HG02870 (cell line): Measurements from ENCODE around the gene AMELX.

ENCODE experiments used
- ATAC-seq: cut with Tn5 transposase; IDR thresholded peaks from one replicate; pipeline ENCODE4 v1.9.1; 2021; ENCODE audit warnings: mild to moderate bottlenecking, moderate library complexity; ENCODE audit not compliant: unreplicated experiment

Gene AMELX

DNA sequence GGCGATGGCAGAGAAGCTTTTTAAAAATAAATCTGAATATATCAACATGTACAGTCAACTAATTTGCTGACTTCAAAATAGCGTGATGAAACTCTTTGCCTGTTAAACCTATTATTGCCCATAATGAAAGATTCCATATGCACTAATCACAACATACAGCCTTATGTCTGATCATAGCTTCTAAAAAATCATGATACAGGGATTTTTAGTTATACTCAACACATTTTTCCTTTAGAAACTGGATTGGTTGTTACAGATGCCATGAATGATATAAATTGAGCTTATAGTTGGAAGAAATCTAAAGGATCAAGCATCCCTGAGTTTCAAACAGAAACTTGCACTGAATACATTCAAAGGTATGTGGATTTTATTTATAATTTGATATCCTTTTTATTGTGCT, at the start of gene AMELX:
Gene AMELX, plus strand, starts transcription at position 301 of the 400 bp plus-strand sequence. CDS start 1,376 bp downstream, outside the sequence.
- no peak for ATAC-seq

- ATAC-seq = no peak
Observed at GRCh38 chrX:11244636-11245035, 48.6 kb upstream of the AMELX start.

DNA sequence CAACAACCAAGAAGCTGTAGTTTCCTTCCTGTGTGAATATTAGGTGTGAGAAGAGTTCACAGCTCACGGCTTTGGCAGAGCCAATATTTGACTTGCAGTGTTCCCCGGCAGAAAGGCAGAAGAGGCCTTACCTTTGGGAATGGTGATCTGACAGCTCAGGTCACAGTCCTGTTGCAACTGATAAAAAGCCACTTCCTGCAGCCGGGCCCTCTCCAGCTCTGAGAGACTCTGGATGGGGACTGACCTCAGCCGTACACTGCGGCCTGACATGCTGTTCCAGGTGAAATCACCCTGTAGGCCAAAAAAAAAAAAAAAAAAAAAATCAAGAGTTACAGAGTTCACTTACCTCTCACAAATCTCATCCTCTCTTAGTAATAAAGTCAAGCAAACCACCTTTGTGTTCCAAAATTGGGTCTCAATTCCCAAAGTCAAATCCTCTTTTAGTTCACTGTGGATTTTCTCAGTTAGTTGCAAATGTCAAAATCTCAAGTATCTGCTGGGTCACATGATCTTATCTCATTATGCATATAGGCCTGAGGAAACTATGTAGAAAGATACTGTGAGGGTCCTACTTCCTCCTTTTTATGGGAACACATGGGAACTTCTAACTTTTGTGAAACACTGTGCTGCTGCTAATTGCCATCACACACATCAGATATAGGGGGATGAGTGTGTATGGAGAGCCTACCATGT, 38.6 kb upstream of the AMELX start:
- no peak for ATAC-seq

DNA sequence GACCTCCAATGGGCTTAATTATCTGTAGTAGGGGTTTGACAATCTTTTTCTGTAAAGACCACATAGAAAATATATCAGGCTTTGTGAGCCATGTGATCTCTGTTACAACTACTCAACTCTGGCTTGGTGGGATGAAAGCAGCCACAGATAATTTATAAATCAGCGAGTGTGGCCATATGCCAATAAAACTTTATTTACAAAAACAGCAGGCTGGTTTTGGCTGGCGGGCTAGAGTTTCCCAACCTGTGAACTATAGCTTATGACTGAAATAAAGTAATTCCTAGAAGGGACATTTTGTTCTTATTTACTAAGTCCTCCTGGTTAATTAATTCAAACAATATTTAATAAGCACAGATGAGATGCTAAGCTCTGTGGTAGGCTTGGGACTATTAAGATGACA, 35.9 kb upstream of the AMELX start:
- ATAC-seq = no peak

DNA sequence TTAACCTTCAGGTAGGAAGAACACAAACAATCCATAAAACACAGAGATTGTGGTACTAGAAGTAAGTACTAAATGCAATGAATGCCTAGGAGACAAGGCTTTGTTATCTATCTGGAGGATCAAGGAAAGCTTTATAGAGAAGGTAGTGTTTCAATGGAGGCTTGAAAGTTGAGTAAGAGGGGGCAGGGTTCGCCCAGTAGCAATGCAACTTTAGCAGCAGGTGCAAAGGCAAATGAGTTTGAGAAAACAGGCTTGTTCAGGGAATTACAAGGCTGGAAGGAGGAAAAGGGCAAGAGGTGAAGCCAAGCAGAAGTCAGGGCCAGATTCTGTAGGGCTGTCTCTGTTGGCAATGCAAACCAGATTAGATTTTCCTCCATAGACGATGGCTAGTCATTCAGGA, 35.5 kb upstream of the AMELX start:
- ATAC-seq = no peak

DNA sequence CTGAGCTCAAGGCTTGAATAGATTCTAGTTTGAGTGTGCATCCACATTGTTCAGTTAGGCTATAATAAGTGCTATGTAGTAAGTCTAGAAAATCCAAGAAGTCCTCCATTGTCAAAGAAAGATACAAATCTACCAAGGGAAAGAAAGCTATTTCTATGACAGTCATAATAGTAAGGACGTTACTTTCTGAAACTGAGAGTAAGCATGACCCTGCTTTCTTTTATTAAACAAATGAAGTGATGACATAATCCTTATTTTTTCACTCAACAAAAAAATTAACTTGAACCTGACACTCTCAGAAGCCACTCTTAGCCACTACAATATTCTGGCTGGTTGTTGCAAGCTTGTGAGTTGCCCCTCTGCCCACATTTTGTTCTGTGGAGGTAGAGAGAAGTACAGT, 33.8 kb upstream of the AMELX start:
- no peak for ATAC-seq

- no peak for ATAC-seq
Observed at GRCh38 chrX:11261260-11261659, 32.0 kb upstream of the AMELX start.

GRCh38 chrX:11264925-11265324, 28.3 kb upstream of the AMELX start:
- ATAC-seq = no peak

DNA sequence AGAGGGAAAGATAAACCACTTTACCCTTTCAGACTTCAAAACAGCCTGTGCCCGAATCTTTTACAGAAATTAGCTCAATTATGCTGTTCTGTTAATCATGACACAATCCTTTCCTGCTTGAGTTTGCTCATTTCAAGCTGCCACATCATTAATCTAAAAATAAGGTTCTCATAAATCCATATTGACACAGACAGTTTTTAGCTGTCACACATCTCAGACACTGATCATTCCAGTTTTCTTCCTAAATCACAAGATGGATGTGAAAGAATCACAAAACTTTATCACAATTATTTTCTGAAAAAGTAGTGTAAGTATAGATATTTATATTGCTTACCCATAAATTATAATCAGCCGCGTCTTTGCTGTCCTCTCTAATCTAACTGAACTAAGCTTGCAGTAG, 27.9 kb upstream of the AMELX start:
- ATAC-seq = no peak

GRCh38 chrX:11266573-11267003, 26.6 kb upstream of the AMELX start:
- ATAC-seq = no peak

- no peak for ATAC-seq
Observed at GRCh38 chrX:11267425-11267824, 25.8 kb upstream of the AMELX start.

DNA sequence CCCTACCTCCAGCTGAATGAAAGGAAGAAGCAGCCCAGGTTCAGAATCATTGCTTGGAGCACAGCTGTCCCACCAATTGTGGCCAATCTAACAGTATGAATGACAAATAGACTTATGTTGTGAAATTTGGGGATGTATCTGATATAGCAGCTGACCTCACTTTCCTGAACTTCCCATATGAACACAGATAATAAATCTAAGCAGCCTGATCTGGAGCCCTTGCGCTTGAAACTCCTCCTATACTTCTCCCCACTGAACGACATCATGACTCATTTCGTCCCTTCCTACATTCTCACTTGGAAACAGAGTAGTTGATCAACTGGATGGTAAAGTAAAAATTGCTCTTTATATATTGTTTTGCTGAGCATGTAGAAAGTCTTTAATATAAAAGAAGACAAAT, 24.2 kb upstream of the AMELX start:
- no peak for ATAC-seq

GRCh38 chrX:11269996-11270395, 23.2 kb upstream of the AMELX start:
- ATAC-seq = no peak

GRCh38 chrX:11272290-11272689, 20.9 kb upstream of the AMELX start:
- no peak for ATAC-seq

DNA sequence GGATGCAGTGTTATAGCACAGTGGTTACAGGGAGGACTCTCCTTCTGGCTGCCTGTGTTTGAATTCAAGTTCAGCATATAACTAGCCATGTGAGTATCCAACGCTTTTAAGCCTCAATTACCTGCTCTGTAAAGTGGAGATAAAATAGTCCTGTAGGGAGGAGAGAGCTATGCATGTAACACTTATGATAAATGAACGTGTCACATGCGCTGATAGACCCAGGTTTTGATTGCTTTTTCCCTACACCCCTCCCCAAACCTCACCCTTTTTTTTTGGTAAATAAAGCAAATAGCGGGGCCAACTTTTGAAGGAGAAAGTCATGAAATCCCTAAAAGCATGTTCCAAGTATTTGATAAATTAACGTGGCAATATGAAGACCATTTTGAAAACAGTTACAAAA, 20.4 kb upstream of the AMELX start:
- ATAC-seq = no peak

GRCh38 chrX:11273544-11273943, 19.7 kb upstream of the AMELX start:
- no peak for ATAC-seq

- no peak for ATAC-seq
Observed at GRCh38 chrX:11282043-11282442, 11.2 kb upstream of the AMELX start.

DNA sequence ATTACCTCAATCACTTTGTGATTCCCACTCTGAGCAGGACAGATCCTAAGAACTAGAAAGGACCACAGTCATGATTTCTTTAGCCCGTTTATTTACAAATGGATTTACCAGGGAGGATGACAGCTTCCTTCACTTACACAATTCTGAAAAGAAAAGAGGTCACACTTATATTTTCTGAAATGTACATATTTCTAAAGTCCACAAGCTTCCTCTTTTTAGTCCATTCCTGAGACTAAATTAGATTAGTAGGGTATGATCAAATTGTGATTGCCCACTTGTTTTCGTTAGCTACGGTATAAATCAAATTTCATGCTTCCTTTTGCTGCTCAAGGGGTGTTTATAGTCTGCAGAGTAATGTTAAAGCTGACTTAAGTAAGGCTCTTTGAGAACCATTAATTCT, 7.6 kb upstream of the AMELX start:
- no peak for ATAC-seq

DNA sequence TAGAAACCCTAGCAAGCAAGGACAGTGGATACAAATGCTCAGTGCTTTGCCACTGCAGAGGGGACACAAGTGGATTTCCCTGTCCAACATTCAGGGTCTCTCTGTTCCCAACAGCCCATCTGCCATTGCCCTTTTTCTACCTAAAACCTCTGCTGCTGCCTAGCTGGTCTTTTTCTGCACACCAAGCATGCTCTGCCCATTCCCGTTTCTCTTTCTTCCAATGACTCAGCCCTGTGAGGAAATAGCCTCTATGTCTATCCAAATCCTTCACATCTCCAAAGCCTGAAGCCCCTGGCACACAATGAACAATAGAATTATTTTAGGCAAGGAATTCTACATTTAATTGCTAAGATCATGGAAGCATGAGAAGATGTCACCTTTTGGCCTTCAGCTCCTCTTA, 5.7 kb upstream of the AMELX start:
- ATAC-seq = no peak

DNA sequence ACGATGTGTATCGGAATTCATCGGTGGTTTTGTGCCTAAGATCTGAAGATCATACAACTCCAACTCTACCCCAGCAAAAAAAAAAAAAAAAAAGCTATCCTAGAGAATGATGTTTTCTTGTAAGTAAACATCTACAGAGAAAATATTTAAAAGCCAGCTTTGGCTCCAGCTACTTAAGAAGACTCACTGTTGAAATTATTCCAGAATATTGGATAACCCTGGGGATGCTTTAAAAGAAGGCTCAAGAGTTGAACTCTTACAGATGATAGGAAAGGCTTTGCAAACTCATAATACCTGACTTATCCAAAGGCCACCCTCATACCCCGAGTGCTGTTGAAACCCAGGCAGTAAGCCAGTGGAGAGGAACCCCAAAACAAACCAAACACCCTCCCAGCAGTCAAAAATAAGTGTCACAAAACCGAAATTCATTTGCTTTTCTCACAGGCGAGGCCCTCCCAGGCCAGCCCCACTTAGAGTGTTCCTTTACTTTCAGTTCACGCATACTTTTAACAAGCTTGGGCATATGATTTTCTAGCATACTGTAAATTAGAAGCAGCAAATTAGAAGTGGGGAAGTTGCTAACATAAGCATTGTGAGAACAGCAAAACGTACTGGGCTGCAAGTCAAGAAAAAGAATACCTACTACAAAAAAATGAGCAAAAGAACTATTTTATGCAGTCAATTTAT, 2.7 kb upstream of the AMELX start:
- ATAC-seq = no peak

GRCh38 chrX:11296051-11296450, 2.8 kb downstream of the AMELX start:
- no peak for ATAC-seq

GRCh38 chrX:11298600-11298999, 5.4 kb downstream of the AMELX start:
- ATAC-seq = no peak

GRCh38 chrX:11304829-11305228, 11.6 kb downstream of the AMELX start:
- ATAC-seq = no peak
